GM12878 (cell line): ENCODE measurements around the gene ZC3H6. TPM values are rescaled to one million over a fixed set of nuclear protein-coding genes. Genes with fewer than 3 reads are reported as not detected.

ENCODE experiments used
- ATAC-seq: fragments of 200-7000 bp; cut with Tn5 transposase; 3 replicates; pipeline ENCODE4 v1.9.1; 2020; ENCODE audit warnings: mild to moderate bottlenecking, moderate library complexity
- BruUV-seq: library from RNA; stranded (reverse); fragments of 400-500 nt; replicated peaks from 2 replicates; lab custom pipeline; 2021; lab: Mats Ljungman, UMichigan
- CTCF ChIA-PET: fragments of 300-600 bp; sonication (Branson Sonifier 250); formaldehyde crosslinking; extraction: SDS; loops from one replicate; lab custom pipeline; 2021; ENCODE audit warnings: inconsistent platforms; lab: Yijun Ruan, JAX
- POLR2A ChIA-PET: fragments of 350-600 bp; formaldehyde crosslinking; extraction: SDS; loops from one replicate; lab custom pipeline; 2021; ENCODE audit warnings: inconsistent platforms; lab: Charles Lee
- RAD21 ChIA-PET: fragments of 300-600 bp; sonication (Branson Sonifier 250); formaldehyde crosslinking; loops from one replicate; lab custom pipeline; 2023; ENCODE audit warnings: antibody characterized with exemption; ENCODE audit not compliant: unreplicated experiment; lab: Charles Lee
- SMC1A ChIA-PET: fragments of 300-600 bp; sonication (Branson Sonifier 250); formaldehyde crosslinking; loops from one replicate; lab custom pipeline; 2023; ENCODE audit not compliant: unreplicated experiment, uncharacterized antibody; lab: Charles Lee
- DNase-seq: peaks from one replicate; pipeline ENCODE4 v3.0.0-alpha.2; 2011; ENCODE audit warnings: low read depth, low spot score
- FAIRE-seq: peaks from 3 replicates; lab custom pipeline; 2011; peaks lifted over from hg19 to GRCh38; lab: Jason Lieb, UNC
- H2AFZ ChIP-seq: 2 replicates; pipeline ENCODE4 v1.6.0; 2011; ENCODE audit warnings: low read depth, low read length, control low read depth; ENCODE audit not compliant: control insufficient read depth
- H3K27ac ChIP-seq: 2 replicates; pipeline ENCODE4 v1.5.1; 2011; ENCODE audit warnings: control low read depth; ENCODE audit not compliant: control insufficient read depth, insufficient read depth
- H3K27me3 ChIP-seq, 2 experiments: replicated peaks in 1 of 2; 2 replicates each; pipeline versions ENCODE4 v1.6.0 to v1.6.1; 2011; ENCODE audit warnings: low read length in 1 of 2; ENCODE audit not compliant: control insufficient read depth in 2 of 2, insufficient read depth in 2 of 2
- H3K36me3 ChIP-seq, 2 experiments: 2 replicates each; pipeline ENCODE4 v1.5.1; 2011; ENCODE audit warnings: low read length in 1 of 2; ENCODE audit not compliant: control insufficient read depth in 2 of 2, insufficient read depth in 2 of 2
- H3K4me1 ChIP-seq: 2 replicates; pipeline ENCODE4 v1.6.1; 2011; ENCODE audit warnings: mild to moderate bottlenecking, low read length, moderate library complexity, mixed read lengths; ENCODE audit not compliant: control insufficient read depth, insufficient read depth
- H3K4me2 ChIP-seq: 2 replicates; pipeline ENCODE4 v1.6.0; 2011; ENCODE audit warnings: control low read depth; ENCODE audit not compliant: control insufficient read depth, insufficient read depth
- H3K4me3 ChIP-seq: fragments of 200-600 bp; sonication (generic); 2 replicates; pipeline ENCODE4 v1.5.1; 2016
- H3K79me2 ChIP-seq: 2 replicates; pipeline ENCODE4 v1.6.0; 2011; ENCODE audit warnings: low read length; ENCODE audit not compliant: control insufficient read depth, insufficient read depth
- H3K9ac ChIP-seq: 2 replicates; pipeline ENCODE4 v1.8.0; 2011; ENCODE audit warnings: low read length, control low read depth, mixed read lengths; ENCODE audit not compliant: control insufficient read depth, insufficient read depth
- H3K9me3 ChIP-seq: replicated peaks from 3 replicates; pipeline ENCODE4 v1.5.1; 2011; ENCODE audit warnings: mild to moderate bottlenecking, low read length; ENCODE audit not compliant: control insufficient read depth, insufficient read depth
- H4K20me1 ChIP-seq: 2 replicates; pipeline ENCODE4 v1.6.0; 2011; ENCODE audit not compliant: control insufficient read depth, insufficient read depth
- ATF7 ChIP-seq: fragments of 450-650 bp; IDR thresholded peaks from 2 replicates; pipeline ENCODE4 v1.6.1; 2016; ENCODE audit warnings: low read depth, mild to moderate bottlenecking
- CBFB ChIP-seq: IDR thresholded peaks from 2 replicates; pipeline ENCODE4 v1.6.1; 2016; ENCODE audit warnings: antibody characterized with exemption, low read depth
- CHD4 ChIP-seq: fragments of 200-600 bp; sonication (generic); IDR thresholded peaks from 2 replicates; pipeline ENCODE4 v1.6.1; 2016; ENCODE audit warnings: mild to moderate bottlenecking
- E2F4 ChIP-seq: IDR thresholded peaks from 2 replicates; pipeline ENCODE4 v1.6.1; 2012; ENCODE audit warnings: low read depth, low read length, improper control_type of control experiment
- ESRRA ChIP-seq: IDR thresholded peaks from 2 replicates; pipeline ENCODE4 v1.6.1; 2012; ENCODE audit warnings: mild to moderate bottlenecking, low read length, improper control_type of control experiment
- FOXK2 ChIP-seq: fragments of 450-650 bp; IDR thresholded peaks from 2 replicates; pipeline ENCODE4 v1.6.1; 2017; ENCODE audit warnings: mild to moderate bottlenecking, moderate library complexity
- IKZF1 ChIP-seq: fragments of 450-650 bp; conservative IDR thresholded peaks from 2 replicates; pipeline ENCODE4 v1.6.1; 2017; ENCODE audit warnings: antibody characterized with exemption, mild to moderate bottlenecking
- MEF2B ChIP-seq: fragments of 450-650 bp; IDR thresholded peaks from 2 replicates; pipeline ENCODE4 v1.6.1; 2018; ENCODE audit warnings: mild to moderate bottlenecking, moderate library complexity; ENCODE audit not compliant: partially characterized antibody, poor library complexity, severe bottlenecking
- MXI1 ChIP-seq: fragments of 150-350 bp; IDR thresholded peaks from 2 replicates; pipeline ENCODE4 v1.6.1; 2011; ENCODE audit warnings: low read depth, mild to moderate bottlenecking, inconsistent platforms, low read length, improper control_type of control experiment
- NR2F1 ChIP-seq: fragments of 450-650 bp; conservative IDR thresholded peaks from 2 replicates; pipeline ENCODE4 v1.6.1; 2017; ENCODE audit warnings: mild to moderate bottlenecking
- NRF1 ChIP-seq: conservative IDR thresholded peaks from 2 replicates; pipeline ENCODE4 v1.6.1; 2011; ENCODE audit warnings: mild to moderate bottlenecking, low read depth, low read length, improper control_type of control experiment
- POLR2AphosphoS2 ChIP-seq: IDR thresholded peaks from 2 replicates; pipeline ENCODE4 v1.6.1; 2011; ENCODE audit warnings: low read depth, mild to moderate bottlenecking, low read length, improper control_type of control experiment, moderate library complexity
- POLR2AphosphoS5 ChIP-seq: IDR thresholded peaks from 2 replicates; pipeline ENCODE4 v1.6.1; 2011; ENCODE audit warnings: mild to moderate bottlenecking, low read length, inconsistent platforms
- SMAD1 ChIP-seq: fragments of 450-650 bp; IDR thresholded peaks from 2 replicates; pipeline ENCODE4 v1.6.1; 2018; ENCODE audit warnings: mild to moderate bottlenecking, low read depth; ENCODE audit not compliant: partially characterized antibody
- TCF3 ChIP-seq: IDR thresholded peaks from 2 replicates; pipeline ENCODE4 v1.6.1; 2012; ENCODE audit warnings: low read depth, mild to moderate bottlenecking, low read length, borderline replicate concordance; ENCODE audit not compliant: insufficient read depth
- WGBS: methylation state at CpG from one replicate; pipeline ENCODE4 v1.1.6; 2016; ENCODE audit warnings: low lambda C conversion rate; ENCODE audit not compliant: insufficient replicate concordance, insufficient coverage; ENCODE audit errors: missing lambda C conversion rate; 5-methylcytosine and 5-hydroxymethylcytosine counted together
- in situ Hi-C: fragments of 300-500 bp; cut with MboI; formaldehyde crosslinking; loops from 9 replicates; pipeline ENCODE4 v1.14.3; 2018; ENCODE audit warnings: mixed read lengths
- intact Hi-C: fragments of 100-400 bp; cut with micrococcal nuclease; formaldehyde crosslinking; loops from one replicate; pipeline ENCODE4 v1.14.2; 2022; ENCODE audit not compliant: unreplicated experiment
- polyA plus RNA-seq, 11 experiments: library from polyadenylated mRNA; depleted of rRNA in 4 of 11; unstranded in 6 of 11; stranded (reverse) in 5 of 11; fragments of >200 nt; fragmentation: Nextera tagmentation in 4 of 11; fragmentation: Illumina TruSeq in 1 of 11; extraction: Ambion mirVana in 4 of 11; extraction: Trizol in 1 of 11; gene quantifications; 1 replicate in 1 of 11; 2 replicates in 10 of 11; pipeline versions ENCODE4 v1.2.1 to v1.2.3, GENCODE V29; 2011 to 2016; ENCODE audit warnings: inconsistent platforms in 2 of 11, missing spikeins in 2 of 11, low read depth in 1 of 11
- total RNA-seq, 4 experiments: library from RNA; depleted of rRNA in 3 of 4; stranded (reverse); fragments of >200 nt in 3 of 4; fragmentation: Illumina TruSeq in 1 of 4; extraction: Trizol in 1 of 4; gene quantifications; 2 replicates each; pipeline versions ENCODE4 v1.2.1 to v1.2.3, GENCODE V29; 2013 to 2021
- TF ChIP-seq, protein P1 (sequence below): fragments of 450-650 bp; IDR thresholded peaks from 2 replicates; pipeline ENCODE4 v1.6.1; 2017; ENCODE audit warnings: mild to moderate bottlenecking, low read depth, inconsistent platforms; ENCODE audit not compliant: poor library complexity, severe bottlenecking
- TF ChIP-seq, protein P2 (sequence below): fragments of 450-650 bp; IDR thresholded peaks from 2 replicates; pipeline ENCODE4 v1.6.1; 2017; ENCODE audit warnings: low read depth, mild to moderate bottlenecking, moderate library complexity

Gene ZC3H6
- total and polyA plus RNA-seq, 10 of the 15 experiments (the other 5 are each of a cell fraction or from before 2014, with no cell fraction given) = 0.53 to 4.7 (median 1.9) TPM

DNA sequence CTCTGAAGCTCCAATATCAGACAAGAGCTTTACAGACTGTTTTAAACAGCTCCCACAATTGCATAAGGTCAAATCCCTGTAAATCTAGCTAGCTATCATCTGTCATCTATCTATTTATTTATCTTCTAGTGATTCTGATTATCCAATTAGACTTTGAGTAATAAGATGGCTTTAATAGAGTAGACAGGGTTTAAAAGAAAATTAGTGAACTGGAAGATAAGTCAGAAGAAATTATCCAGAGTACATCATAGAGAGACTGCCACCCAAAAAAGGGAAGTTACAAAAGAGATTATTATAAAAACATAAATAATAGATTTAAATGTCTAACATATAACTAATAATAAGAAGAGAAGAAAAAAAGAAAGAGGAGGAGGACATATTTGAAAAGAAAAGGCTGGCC, 12.5 kb upstream of the ZC3H6 start (continued):
- no peak for TF ChIP-seq NR2F1
- TF ChIP-seq, protein P1, sequence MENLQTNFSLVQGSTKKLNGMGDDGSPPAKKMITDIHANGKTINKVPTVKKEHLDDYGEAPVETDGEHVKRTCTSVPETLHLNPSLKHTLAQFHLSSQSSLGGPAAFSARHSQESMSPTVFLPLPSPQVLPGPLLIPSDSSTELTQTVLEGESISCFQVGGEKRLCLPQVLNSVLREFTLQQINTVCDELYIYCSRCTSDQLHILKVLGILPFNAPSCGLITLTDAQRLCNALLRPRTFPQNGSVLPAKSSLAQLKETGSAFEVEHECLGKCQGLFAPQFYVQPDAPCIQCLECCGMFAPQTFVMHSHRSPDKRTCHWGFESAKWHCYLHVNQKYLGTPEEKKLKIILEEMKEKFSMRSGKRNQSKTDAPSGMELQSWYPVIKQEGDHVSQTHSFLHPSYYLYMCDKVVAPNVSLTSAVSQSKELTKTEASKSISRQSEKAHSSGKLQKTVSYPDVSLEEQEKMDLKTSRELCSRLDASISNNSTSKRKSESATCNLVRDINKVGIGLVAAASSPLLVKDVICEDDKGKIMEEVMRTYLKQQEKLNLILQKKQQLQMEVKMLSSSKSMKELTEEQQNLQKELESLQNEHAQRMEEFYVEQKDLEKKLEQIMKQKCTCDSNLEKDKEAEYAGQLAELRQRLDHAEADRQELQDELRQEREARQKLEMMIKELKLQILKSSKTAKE = no peak

- in situ Hi-C loops = no loop called here
- BruUV-seq = no TSS peak
- no peak overlapping the region for H3K27ac ChIP-seq
- TF ChIP-seq IKZF1 (no peak), NRF1 (no peak), POLR2AphosphoS2 (no peak), FOXK2 (no peak), CBFB (no peak), CHD4 (no peak), MEF2B (no peak), MXI1 (no peak), E2F4 (no peak), TCF3 (no peak), ESRRA (no peak), SMAD1 (no peak), POLR2AphosphoS5 (no peak), ATF7 (no peak)
- TF ChIP-seq, protein P2, sequence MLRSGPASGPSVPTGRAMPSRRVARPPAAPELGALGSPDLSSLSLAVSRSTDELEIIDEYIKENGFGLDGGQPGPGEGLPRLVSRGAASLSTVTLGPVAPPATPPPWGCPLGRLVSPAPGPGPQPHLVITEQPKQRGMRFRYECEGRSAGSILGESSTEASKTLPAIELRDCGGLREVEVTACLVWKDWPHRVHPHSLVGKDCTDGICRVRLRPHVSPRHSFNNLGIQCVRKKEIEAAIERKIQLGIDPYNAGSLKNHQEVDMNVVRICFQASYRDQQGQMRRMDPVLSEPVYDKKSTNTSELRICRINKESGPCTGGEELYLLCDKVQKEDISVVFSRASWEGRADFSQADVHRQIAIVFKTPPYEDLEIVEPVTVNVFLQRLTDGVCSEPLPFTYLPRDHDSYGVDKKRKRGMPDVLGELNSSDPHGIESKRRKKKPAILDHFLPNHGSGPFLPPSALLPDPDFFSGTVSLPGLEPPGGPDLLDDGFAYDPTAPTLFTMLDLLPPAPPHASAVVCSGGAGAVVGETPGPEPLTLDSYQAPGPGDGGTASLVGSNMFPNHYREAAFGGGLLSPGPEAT = no peak
These were observed 6.8 kb upstream of the ZC3H6 start for GRCh38 chr2:112268547-112268946.

More at GRCh38 chr2:112268547-112268946, 6.8 kb upstream of the ZC3H6 start:
- Histone ChIP-seq H3K27me3 (no peaks in the 10 kb centered on the region), H3K4me1 (no peaks in the 10 kb centered on the region), H2AFZ (no peak overlapping the region), H3K36me3 (no peaks in the 10 kb centered on the region), H4K20me1 (no peaks in the 10 kb centered on the region), H3K4me3 (no peak overlapping the region), H3K9ac (no peak overlapping the region), H3K4me2 (no peak overlapping the region), H3K79me2 (no peaks in the 10 kb centered on the region), H3K9me3 (no peaks in the 10 kb centered on the region)
- no peak for DNase-seq
- WGBS = 38% methylated on average over 1 of the region's 1 CpG
- ChIA-PET POLR2A (interaction anchor here (0.6 kb wide), 1 partner anchor 212 kb away, joined by 3 read pairs; no protein-coding TSS in a partner anchor), RAD21 (interaction anchor here (1.0 kb wide), 1 partner anchor 13 kb away, joined by 3 read pairs; the partner anchor contains the start of gene ZC3H8), SMC1A (no interaction called here), CTCF (interaction anchor here (1.5 kb wide), 1 partner anchor 9 kb away, joined by 8 read pairs; no protein-coding TSS in a partner anchor)
- intact Hi-C loops = no loop called here
- FAIRE-seq = no peak
- ATAC-seq = no peak
